HepG2 (cell line): ENCODE measurements around the gene LRRC45. TPM values are rescaled to one million over a fixed set of nuclear protein-coding genes. Genes with fewer than 3 reads are reported as not detected.
A peak's percentile ranks its signal among the peaks of the same experiment; 100 is the strongest.

Experiments
- ATF7 ChIP-seq, 2 experiments: fragments of 450-650 bp in 1 of 2; sonication (generic) in 1 of 2; formaldehyde crosslinking in 1 of 2; IDR thresholded peaks; 2 replicates each; pipeline versions ENCODE4 v1.4.0 to v1.6.1; 2016 to 2020; ENCODE audit warnings: antibody characterized with exemption in 1 of 2, mild to moderate bottlenecking in 1 of 2, missing genetic modification reagents in 1 of 2
- CCDC6 ChIP-seq: sonication (generic); formaldehyde crosslinking; IDR thresholded peaks from 2 replicates; pipeline ENCODE4 v1.8.1; 2022; ENCODE audit warnings: mild to moderate bottlenecking, missing genetic modification reagents, moderate library complexity
- E2F1 ChIP-seq: sonication (generic); formaldehyde crosslinking; IDR thresholded peaks from 2 replicates; pipeline ENCODE4 v1.5.0; 2020; ENCODE audit warnings: missing genetic modification reagents
- FLYWCH1 ChIP-seq: sonication (generic); formaldehyde crosslinking; IDR thresholded peaks from 2 replicates; pipeline ENCODE4 v1.8.1; 2023; ENCODE audit warnings: mild to moderate bottlenecking, missing genetic modification reagents
- GTF3A ChIP-seq: sonication (generic); formaldehyde crosslinking; conservative IDR thresholded peaks from 2 replicates; pipeline ENCODE4 v1.4.0; 2020; ENCODE audit warnings: mild to moderate bottlenecking, missing genetic modification reagents
- HHEX ChIP-seq: IDR thresholded peaks from 2 replicates; pipeline ENCODE4 v1.6.1; 2016; ENCODE audit warnings: control low read depth
- HNF4A ChIP-seq: sonication (generic); formaldehyde crosslinking; IDR thresholded peaks from 2 replicates; pipeline ENCODE4 v1.4.0; 2020; ENCODE audit warnings: missing genetic modification reagents
- HNF4G ChIP-seq, 2 experiments: sonication (generic) in 1 of 2; formaldehyde crosslinking in 1 of 2; IDR thresholded peaks; 2 replicates each; pipeline versions ENCODE4 v1.4.0 to v1.6.1; 2011 to 2020; ENCODE audit warnings: borderline replicate concordance in 2 of 2, low read depth in 2 of 2, mild to moderate bottlenecking in 2 of 2, low read length in 1 of 2, missing genetic modification reagents in 1 of 2, moderate library complexity in 1 of 2
- NCOA2 ChIP-seq: sonication (generic); formaldehyde crosslinking; IDR thresholded peaks from 2 replicates; pipeline ENCODE4 v1.8.0; 2022; ENCODE audit warnings: inconsistent platforms
- PHF21A ChIP-seq: sonication (generic); formaldehyde crosslinking; IDR thresholded peaks from 2 replicates; pipeline ENCODE4 v1.5.0; 2020; ENCODE audit warnings: mild to moderate bottlenecking, missing genetic modification reagents
- SOX5 ChIP-seq: IDR thresholded peaks from 2 replicates; pipeline ENCODE4 v1.6.1; 2016; ENCODE audit warnings: borderline replicate concordance
- TRIM24 ChIP-seq: sonication (generic); formaldehyde crosslinking; IDR thresholded peaks from 2 replicates; pipeline ENCODE4 v1.8.0; 2022; ENCODE audit warnings: mild to moderate bottlenecking, missing genetic modification reagents
- ZMAT5 ChIP-seq: sonication (generic); formaldehyde crosslinking; IDR thresholded peaks from 2 replicates; pipeline ENCODE4 v1.5.0; 2020; ENCODE audit warnings: mild to moderate bottlenecking, low read depth, missing genetic modification reagents, borderline replicate concordance
- ZNF280D ChIP-seq: sonication (generic); formaldehyde crosslinking; IDR thresholded peaks from 2 replicates; pipeline ENCODE4 v1.5.1; 2020; ENCODE audit warnings: mild to moderate bottlenecking, missing genetic modification reagents
- ZNF670 ChIP-seq: sonication (generic); formaldehyde crosslinking; IDR thresholded peaks from 2 replicates; pipeline ENCODE4 v1.8.0; 2022; ENCODE audit warnings: mild to moderate bottlenecking, missing genetic modification reagents, borderline replicate concordance
- ZNF713 ChIP-seq: sonication (generic); formaldehyde crosslinking; IDR thresholded peaks from 2 replicates; pipeline ENCODE4 v1.4.0; 2020; ENCODE audit warnings: mild to moderate bottlenecking, missing genetic modification reagents
- polyA plus RNA-seq, 8 experiments: library from polyadenylated mRNA; depleted of rRNA in 3 of 8; stranded (reverse) in 7 of 8; unstranded in 1 of 8; fragments of >200 nt; fragmentation: Illumina TruSeq in 4 of 8; extraction: Trizol in 4 of 8; gene quantifications; 2 replicates each; pipeline versions ENCODE4 v1.2.1 to v1.2.3, GENCODE V29; 2011 to 2016; ENCODE audit warnings: low read depth in 4 of 8, missing spikeins in 1 of 8, mixed read lengths in 1 of 8; ENCODE audit not compliant: insufficient read depth in 1 of 8
- total RNA-seq, 5 experiments: library from RNA; depleted of rRNA; stranded (reverse); fragments of >200 nt; fragmentation: Illumina TruSeq; extraction: Trizol; gene quantifications; 2 replicates each; pipeline ENCODE4 v1.2.3, GENCODE V29; 2016; ENCODE audit warnings: low read depth in 1 of 5
- TF ChIP-seq, protein P1 (sequence below): sonication (generic); formaldehyde crosslinking; IDR thresholded peaks from 2 replicates; pipeline ENCODE4 v1.5.0; 2020; ENCODE audit warnings: missing genetic modification reagents, mild to moderate bottlenecking, borderline replicate concordance
- TF ChIP-seq, protein P2 (sequence below): conservative IDR thresholded peaks from 2 replicates; pipeline ENCODE4 v1.6.1; 2018; ENCODE audit warnings: missing genetic modification reagents
- TF ChIP-seq, protein P3 (sequence below): sonication (generic); formaldehyde crosslinking; IDR thresholded peaks from 2 replicates; pipeline ENCODE4 v1.4.0; 2020; ENCODE audit warnings: missing genetic modification reagents, borderline replicate concordance
- TF ChIP-seq, protein P4 (sequence below): sonication (generic); formaldehyde crosslinking; IDR thresholded peaks from 2 replicates; pipeline ENCODE4 v1.8.1; 2022; ENCODE audit warnings: mild to moderate bottlenecking, missing genetic modification reagents

The LRRC45 gene
- total and polyA plus RNA-seq, 2 of the 13 experiments (the other 11 are each of a cell fraction or from before 2014, with no cell fraction given): 11.6 to 48.1 TPM

GRCh38 chr17:82013772-82014321, 9.3 kb upstream of the LRRC45 start (continued):
- TF ChIP-seq GTF3A (CRISPR knock-in tag) (no peak), ATF7 (IDR thresholded peaks at IDR 0.05) (no peak), ATF7 (CRISPR knock-in tag; IDR thresholded peaks at IDR 0.05) (no peak), HNF4G (IDR thresholded peaks at IDR 0.05; ENCODE audit: borderline replicate concordance, low read depth, low read length) (no peak), HNF4G (CRISPR knock-in tag; IDR thresholded peaks at IDR 0.05; ENCODE audit: borderline replicate concordance, low read depth) (no peak), HHEX (CRISPR knock-in tag) (no peak), ZNF713 (CRISPR knock-in tag) (no peak), ZNF280D (CRISPR knock-in tag) (peak; percentile 17; the same call in 1 of the 2 replicates), NCOA2 (CRISPR knock-in tag) (peak; percentile 73), E2F1 (CRISPR knock-in tag) (no peak), SOX5 (peak; percentile 60; the same call in 1 of the 2 replicates), TRIM24 (CRISPR knock-in tag) (no peak), CCDC6 (no peak), HNF4A (CRISPR knock-in tag) (peak; percentile 40), ZNF670 (no peak), FLYWCH1 (CRISPR knock-in tag) (no peak), ZMAT5 (CRISPR knock-in tag) (no peak), PHF21A (peak; percentile 48)
- TF ChIP-seq, protein P1, sequence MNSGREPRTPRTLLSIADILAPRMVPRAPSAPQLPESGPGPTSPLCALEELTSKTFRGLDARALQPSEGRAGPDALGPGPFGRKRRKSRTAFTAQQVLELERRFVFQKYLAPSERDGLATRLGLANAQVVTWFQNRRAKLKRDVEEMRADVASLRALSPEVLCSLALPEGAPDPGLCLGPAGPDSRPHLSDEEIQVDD (CRISPR knock-in tag): no peak
- TF ChIP-seq, protein P2, sequence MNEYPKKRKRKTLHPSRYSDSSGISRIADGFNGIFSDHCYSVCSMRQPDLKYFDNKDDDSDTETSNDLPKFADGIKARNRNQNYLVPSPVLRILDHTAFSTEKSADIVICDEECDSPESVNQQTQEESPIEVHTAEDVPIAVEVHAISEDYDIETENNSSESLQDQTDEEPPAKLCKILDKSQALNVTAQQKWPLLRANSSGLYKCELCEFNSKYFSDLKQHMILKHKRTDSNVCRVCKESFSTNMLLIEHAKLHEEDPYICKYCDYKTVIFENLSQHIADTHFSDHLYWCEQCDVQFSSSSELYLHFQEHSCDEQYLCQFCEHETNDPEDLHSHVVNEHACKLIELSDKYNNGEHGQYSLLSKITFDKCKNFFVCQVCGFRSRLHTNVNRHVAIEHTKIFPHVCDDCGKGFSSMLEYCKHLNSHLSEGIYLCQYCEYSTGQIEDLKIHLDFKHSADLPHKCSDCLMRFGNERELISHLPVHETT (CRISPR knock-in tag): no peak
- TF ChIP-seq, protein P3, sequence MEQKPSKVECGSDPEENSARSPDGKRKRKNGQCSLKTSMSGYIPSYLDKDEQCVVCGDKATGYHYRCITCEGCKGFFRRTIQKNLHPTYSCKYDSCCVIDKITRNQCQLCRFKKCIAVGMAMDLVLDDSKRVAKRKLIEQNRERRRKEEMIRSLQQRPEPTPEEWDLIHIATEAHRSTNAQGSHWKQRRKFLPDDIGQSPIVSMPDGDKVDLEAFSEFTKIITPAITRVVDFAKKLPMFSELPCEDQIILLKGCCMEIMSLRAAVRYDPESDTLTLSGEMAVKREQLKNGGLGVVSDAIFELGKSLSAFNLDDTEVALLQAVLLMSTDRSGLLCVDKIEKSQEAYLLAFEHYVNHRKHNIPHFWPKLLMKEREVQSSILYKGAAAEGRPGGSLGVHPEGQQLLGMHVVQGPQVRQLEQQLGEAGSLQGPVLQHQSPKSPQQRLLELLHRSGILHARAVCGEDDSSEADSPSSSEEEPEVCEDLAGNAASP: peak; percentile 96; the same call in 1 of the 2 replicates
- TF ChIP-seq, protein P4, sequence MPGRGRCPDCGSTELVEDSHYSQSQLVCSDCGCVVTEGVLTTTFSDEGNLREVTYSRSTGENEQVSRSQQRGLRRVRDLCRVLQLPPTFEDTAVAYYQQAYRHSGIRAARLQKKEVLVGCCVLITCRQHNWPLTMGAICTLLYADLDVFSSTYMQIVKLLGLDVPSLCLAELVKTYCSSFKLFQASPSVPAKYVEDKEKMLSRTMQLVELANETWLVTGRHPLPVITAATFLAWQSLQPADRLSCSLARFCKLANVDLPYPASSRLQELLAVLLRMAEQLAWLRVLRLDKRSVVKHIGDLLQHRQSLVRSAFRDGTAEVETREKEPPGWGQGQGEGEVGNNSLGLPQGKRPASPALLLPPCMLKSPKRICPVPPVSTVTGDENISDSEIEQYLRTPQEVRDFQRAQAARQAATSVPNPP (CRISPR knock-in tag): no peak
